Skeletal muscle cell (primary cell): Measurements from ENCODE around the gene CREB3L2.
"Not testable (repeated sequence)": the region's sequence is repeated elsewhere in the genome, so short reads cannot be mapped to it uniquely, and the experiment has no call there.

ENCODE experiments used
- DNase-seq: peaks from one replicate; pipeline ENCODE4 v3.0.0-alpha.2; 2010; ENCODE audit warnings: low read depth
- H3K4me3 ChIP-seq: 2 replicates; pipeline ENCODE4 v1.5.1; 2011; ENCODE audit warnings: low read depth, mild to moderate bottlenecking, control low read depth, low read length, moderate library complexity

CREB3L2 gene

GRCh38 chr7:137977173-137977572 is 24.7 kb downstream of the CREB3L2 start:
- DNase-seq: no peak
- no peak overlapping the region for H3K4me3 ChIP-seq

GRCh38 chr7:137976696-137977095 is 25.2 kb downstream of the CREB3L2 start:
- DNase-seq: no peak
- H3K4me3 ChIP-seq: no peak overlapping the region

GRCh38 chr7:137976232-137976631 is 25.7 kb downstream of the CREB3L2 start:
- H3K4me3 ChIP-seq: no peak overlapping the region
- no peak for DNase-seq

- DNase-seq: no peak
- H3K4me3 ChIP-seq: no peak overlapping the region
Observed at GRCh38 chr7:137975768-137976167, 26.1 kb downstream of the CREB3L2 start.

GRCh38 chr7:137975221-137975620 is 26.7 kb downstream of the CREB3L2 start:
- no peak for DNase-seq
- H3K4me3 ChIP-seq: no peak overlapping the region

GRCh38 chr7:137974766-137975165 is 27.1 kb downstream of the CREB3L2 start:
- DNase-seq: no peak
- no peak overlapping the region for H3K4me3 ChIP-seq

GRCh38 chr7:137970253-137970975 is 31.5 kb downstream of the CREB3L2 start:
- DNase-seq: no peak
- H3K4me3 ChIP-seq: no peak overlapping the region

- no peak for DNase-seq
- no peak overlapping the region for H3K4me3 ChIP-seq
Observed at GRCh38 chr7:137969828-137970227, 32.1 kb downstream of the CREB3L2 start.

GRCh38 chr7:137968890-137969289 is 33.0 kb downstream of the CREB3L2 start:
- no peak for DNase-seq
- H3K4me3 ChIP-seq: no peak overlapping the region

- not testable (repeated sequence) for DNase-seq, H3K4me3 ChIP-seq
Observed at GRCh38 chr7:137968339-137968738, 33.5 kb downstream of the CREB3L2 start.

GRCh38 chr7:137967143-137968018 is 34.5 kb downstream of the CREB3L2 start:
- DNase-seq: no peak
- no peak overlapping the region for H3K4me3 ChIP-seq

GRCh38 chr7:137966641-137967142 is 35.2 kb downstream of the CREB3L2 start:
- no peak overlapping the region for H3K4me3 ChIP-seq
- DNase-seq: no peak

- DNase-seq: no peak
Observed at GRCh38 chr7:137965942-137966640, 35.8 kb downstream of the CREB3L2 start.

GRCh38 chr7:137964824-137965545 is 36.9 kb downstream of the CREB3L2 start:
- no peak overlapping the region for H3K4me3 ChIP-seq
- no peak for DNase-seq

More at GRCh38 chr7:137965942-137966640, 35.8 kb downstream of the CREB3L2 start:
- no peak overlapping the region for H3K4me3 ChIP-seq

GRCh38 chr7:137962875-137963507 is 38.9 kb downstream of the CREB3L2 start:
- no peak overlapping the region for H3K4me3 ChIP-seq
- no peak for DNase-seq

- no peak overlapping the region for H3K4me3 ChIP-seq
- DNase-seq: no peak
Observed at GRCh38 chr7:137962491-137962874, 39.4 kb downstream of the CREB3L2 start.

- no peak overlapping the region for H3K4me3 ChIP-seq
- DNase-seq: no peak
Observed at GRCh38 chr7:137961200-137962177, 40.4 kb downstream of the CREB3L2 start.

- no peak overlapping the region for H3K4me3 ChIP-seq
- DNase-seq: no peak
Observed at GRCh38 chr7:137960020-137960419, 41.9 kb downstream of the CREB3L2 start.
